T-helper 22 cell (primary cell): ENCODE results near the gene POLK.
A peak's percentile ranks its signal among the peaks of the same experiment; 100 is the strongest.
"Not testable (repeated sequence)": the region's sequence is repeated elsewhere in the genome, so short reads cannot be mapped to it uniquely, and the experiment has no call there.

ENCODE experiments used
- DNase-seq: peaks from one replicate; pipeline ENCODE4 v3.0.0-alpha.2; 2020; ENCODE audit warnings: low read depth

POLK gene

DNA sequence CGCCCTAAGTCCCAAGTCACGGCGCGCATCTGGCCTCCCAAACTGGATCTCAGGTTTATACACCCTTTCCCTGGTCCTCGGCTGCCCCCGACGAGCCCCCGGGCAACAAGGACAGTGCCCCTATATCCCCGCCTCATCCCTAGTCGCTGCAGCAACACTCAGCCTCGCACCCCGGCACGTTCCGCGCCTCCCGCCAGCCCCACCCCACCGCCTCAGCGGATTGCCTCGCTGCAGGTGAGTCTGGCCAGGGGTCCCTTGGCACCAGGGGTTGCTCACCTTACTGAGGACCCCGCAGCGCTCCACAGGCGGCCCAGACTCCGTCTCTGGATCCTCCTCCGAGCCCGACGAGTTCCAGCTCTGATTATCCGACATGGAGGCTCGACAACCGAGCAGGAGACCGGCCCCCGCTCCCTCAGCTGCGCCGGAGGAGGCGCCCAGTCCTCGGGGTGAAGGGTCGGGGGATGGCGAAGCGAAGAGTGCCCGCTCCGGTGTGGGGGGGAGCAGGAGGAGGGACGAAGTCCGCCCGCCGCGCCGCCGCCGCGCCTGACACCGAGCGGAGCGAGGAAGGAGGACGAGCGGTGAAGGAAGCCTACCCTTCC lies 756 bp upstream of the POLK start:
- DNase-seq = peak; percentile 45

DNA sequence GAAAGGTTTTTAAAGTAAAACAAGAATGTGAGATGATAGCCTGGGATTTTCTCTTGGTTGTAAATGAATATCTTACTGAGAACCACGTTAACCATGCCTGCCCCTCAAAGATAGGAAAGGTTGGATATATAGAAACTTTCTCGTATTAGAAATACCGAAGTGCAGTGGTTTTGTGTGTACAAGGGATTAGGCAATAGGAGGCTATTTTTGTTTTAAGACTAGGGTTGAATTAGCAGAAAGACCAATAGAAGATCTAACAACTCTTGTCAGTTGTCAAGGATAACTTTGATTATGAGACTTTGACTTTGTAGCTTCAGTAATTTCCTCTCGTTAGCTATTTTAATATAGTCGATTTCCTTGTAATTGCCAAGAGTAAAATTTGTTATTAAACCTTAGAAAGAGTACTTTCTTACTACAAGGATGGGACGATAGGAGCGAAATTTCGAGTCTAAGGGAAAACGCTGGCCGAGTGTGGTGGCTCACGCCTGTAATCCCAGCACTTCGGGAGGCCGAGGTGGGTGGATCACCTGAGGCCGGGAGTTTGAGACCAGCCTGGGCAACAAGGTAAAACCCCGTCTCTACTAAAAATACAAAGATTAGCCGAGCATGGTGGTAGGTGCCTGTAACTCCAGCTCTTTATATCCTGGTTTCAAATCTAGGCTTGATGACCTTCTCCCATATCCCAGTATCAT lies 838 bp downstream of the POLK start:
- DNase-seq = no peak

DNA sequence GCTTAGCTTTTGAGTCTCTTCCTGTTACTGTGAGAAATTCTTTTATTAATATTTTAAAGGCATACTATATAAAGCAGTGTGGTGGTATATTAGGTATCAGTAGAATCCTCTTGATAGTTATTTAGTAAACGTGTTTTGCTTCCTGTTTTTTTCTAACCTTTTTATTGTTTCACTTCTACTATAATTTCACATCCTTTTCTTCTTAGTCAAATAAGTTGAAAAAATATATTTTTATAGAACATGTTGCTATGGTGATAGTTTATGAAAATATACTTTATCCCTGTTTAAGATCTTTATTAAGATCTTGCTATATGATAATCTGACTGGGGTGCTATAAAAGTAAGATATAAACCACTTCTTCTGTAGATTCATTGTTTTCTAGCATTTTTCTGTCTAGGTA lies 2.1 kb downstream of the POLK start:
- no peak for DNase-seq

DNA sequence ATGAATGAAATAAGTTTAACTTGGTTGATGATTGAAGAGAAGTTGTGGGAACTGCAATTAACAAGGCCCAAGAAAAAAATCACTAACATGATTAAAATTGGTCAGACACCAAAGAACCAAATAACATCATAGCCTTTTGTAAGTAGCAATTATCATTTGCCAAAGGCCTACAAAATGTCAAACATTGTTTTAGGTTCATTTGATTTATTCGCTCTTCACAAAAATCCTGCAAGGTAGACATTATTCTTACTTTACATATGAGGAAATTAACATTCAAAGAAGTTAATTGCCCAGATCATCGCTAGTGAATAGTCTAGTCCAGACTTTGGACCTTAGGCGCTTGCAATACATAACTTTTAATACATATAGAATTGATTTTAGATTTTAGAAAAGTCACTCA lies 2.6 kb downstream of the POLK start:
- DNase-seq = no peak

DNA sequence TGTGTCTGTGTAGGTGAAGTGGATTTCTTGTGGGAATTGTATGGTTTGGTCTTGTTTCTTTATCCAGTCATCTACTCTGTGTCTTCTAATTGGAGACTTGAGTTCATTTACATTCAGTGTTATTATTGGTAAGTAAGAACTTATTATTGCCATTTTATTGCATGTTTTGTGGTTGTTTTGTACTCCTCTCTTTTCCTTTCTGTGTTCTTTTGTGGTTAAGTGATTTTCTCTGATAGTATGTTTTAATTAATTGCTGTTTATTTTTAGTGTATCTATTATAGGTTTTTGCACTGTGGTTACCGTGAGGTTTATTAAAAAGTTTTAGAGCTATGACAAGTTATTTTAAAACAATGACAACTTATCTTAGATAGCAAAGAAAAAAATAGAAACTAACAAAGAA lies 8.1 kb downstream of the POLK start:
- DNase-seq = no peak

DNA sequence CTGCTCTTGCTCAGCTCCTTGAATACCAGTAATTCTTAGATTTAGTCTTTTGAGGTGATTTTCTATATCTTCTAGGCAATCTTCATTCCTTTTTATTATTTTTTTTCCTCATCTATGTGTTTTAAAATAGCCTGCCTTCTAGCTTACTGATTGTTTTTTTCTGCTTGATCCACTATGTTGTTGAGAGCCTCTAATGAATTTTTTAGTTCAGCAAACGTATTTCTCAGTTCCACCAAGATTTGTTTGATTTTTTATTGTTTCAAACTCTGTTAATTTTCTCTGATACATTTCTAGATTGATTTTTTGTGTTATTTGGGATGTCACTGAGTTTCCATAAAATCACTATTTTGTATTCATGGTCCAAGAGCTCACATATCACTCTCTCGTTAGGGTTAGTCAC lies 9.5 kb downstream of the POLK start:
- no peak for DNase-seq

DNA sequence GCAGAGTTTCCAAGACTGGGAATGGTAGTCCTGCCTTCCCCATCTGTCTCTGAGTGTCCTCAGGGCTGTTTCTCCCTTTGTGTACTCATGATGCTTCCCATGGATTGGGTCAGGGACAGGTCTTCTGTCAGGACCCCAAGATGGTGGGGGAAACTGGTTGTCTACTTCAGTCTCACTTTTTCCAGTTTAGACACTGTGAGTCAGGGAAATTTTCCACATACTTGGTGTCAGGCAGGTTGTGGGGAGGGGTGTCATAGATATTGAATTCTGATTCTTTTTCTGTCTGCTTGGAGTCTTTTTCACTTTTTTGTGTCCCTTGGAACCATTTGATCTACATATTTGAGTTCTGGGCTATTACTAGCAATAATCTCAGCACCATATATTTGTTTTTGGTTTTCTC lies 10.3 kb downstream of the POLK start:
- no peak for DNase-seq

DNA sequence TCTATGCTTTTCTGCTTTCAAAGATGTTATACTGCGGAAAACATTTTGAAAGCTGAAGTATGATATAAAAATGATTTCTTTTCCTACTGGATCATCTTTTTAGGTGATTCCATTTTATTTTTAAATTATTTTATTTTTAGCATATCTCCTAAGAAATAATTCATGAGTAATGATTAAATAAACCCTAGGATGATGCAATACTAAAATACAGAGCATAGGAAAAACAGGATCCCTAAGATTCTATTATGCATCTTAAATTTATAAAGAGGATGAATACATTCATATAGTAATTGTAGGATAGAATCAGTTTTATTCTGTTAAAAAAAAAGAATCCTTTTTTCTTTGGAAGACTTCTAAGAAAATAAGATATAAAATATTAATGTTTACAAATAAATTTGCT lies 10.9 kb downstream of the POLK start:
- DNase-seq = no peak

- DNase-seq = no peak
These were observed 11.6 kb downstream of the POLK start for GRCh38 chr5:75523275-75523674.

- DNase-seq = no peak
These were observed 12.4 kb downstream of the POLK start for GRCh38 chr5:75524071-75524470.

GRCh38 chr5:75524591-75524990 lies 12.9 kb downstream of the POLK start:
- no peak for DNase-seq

DNA sequence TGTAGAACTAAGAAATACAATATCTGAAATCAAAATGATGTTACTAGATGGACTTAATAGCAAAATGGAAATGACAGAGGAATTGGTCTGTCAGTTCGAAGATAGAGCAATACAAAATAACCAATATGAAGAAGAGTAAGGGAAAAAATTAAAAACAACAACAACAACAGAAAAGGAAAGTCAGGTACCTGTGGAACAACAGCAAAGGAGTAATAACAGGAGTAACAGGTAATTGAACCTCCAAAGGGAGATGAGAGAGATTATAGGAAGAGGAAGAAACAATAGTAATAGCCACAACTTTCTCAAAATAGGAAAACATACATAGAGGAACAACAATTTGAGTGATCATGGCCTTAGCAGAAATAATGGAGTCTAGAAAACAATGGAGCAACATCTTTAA lies 13.7 kb downstream of the POLK start:
- no peak for DNase-seq

- DNase-seq = no peak
These were observed 14.4 kb downstream of the POLK start for GRCh38 chr5:75526070-75526469.

GRCh38 chr5:75529185-75529584 lies 17.5 kb downstream of the POLK start:
- no peak for DNase-seq

DNA sequence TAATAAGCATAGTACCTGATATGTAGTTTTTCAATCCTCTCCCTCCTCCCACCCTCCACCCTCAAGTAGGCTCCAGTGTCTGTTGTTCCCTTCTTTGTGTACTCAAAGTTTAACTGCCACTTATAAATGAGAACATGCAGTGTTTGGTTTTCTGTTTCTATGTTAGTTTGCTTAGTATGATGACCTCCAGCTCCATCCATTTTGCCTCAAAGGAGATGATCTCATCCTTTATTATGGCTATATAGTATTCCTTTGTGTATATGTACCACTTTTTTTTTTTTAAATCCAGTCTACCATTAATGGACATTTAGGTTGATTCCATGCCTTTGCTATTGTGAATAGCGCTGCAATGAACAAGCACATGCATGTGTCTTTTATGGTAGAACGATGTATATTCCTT lies 20.5 kb downstream of the POLK start:
- DNase-seq = no peak

GRCh38 chr5:75533716-75534115 lies 22.0 kb downstream of the POLK start:
- not testable (repeated sequence) for DNase-seq

GRCh38 chr5:75534734-75535133 lies 23.0 kb downstream of the POLK start:
- DNase-seq = no peak

- DNase-seq = no peak
These were observed 24.5 kb downstream of the POLK start for GRCh38 chr5:75536147-75536546.

- no peak for DNase-seq
These were observed 25.1 kb downstream of the POLK start for GRCh38 chr5:75536694-75537360.

- no peak for DNase-seq
These were observed 26.5 kb downstream of the POLK start for GRCh38 chr5:75538211-75538610.

DNA sequence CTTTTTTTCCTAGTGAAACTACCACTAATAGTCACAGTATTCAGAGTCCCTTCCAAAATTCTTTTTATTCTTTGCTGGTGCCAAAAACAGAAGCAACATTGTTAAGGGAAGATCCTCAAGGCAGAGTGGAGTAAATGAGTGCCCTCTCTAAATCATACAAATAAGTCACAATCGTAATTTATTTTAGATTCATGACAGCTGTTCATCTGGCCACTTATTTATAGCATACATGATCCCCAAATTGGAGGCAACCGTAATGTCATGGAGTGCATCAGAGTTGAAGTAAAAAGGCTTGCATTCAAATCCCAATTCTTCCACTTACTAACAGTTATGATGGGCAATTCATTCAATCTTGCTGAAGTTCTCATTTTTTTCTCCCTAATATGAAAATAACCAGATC lies 33.4 kb downstream of the POLK start:
- DNase-seq = no peak

GRCh38 chr5:75546830-75547229 lies 35.1 kb downstream of the POLK start:
- no peak for DNase-seq

DNA sequence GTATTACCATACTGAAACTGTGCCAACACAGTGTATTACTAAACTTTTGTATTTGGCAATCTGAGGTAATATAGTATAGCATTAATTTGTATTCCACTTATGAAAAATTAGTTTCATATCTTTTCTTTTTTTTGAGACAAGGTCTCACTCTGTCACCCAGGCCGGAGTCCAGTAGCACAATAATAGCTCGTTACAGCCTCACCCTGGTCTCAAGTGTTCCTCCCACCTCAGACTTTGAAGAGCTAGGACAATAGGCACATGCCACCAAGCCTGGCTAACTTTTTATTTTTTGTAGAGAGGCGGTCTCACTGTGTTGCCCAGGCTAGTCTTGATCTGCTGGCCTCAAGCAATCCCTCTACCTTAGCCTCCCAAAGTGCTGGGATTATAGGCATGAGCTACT lies 36.1 kb downstream of the POLK start:
- DNase-seq = no peak

- DNase-seq = no peak
These were observed 38.9 kb downstream of the POLK start for GRCh38 chr5:75550597-75550996.
